ENCODE measurements around the gene LARGE1.

LARGE1 gene

DNA sequence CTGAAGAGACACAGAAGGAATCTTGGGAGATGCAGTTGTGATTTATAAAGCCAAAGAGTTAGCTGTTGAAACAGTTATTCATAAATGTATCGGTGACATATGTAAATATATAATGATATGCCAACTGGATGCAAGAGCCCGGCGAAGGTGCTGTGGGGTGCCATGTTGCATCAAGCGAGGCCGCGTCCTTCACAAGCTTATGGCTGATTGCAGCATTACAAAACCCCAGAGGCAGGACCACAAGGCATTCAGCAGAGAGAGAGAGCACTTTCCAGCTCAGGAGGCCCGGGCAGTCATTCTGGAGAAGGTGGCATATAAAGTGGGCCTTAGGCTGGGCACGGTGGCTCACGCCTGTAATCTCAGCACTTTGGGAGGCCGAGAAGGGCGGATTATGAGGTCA is 65.6 kb downstream of the LARGE1 start:
- DNase-seq (ENCODE audit: low read depth, low spot score): no peak

- no peak for DNase-seq (ENCODE audit: low read depth, low spot score)
Measured at GRCh38 chr22:33853200-33854097, 66.8 kb downstream of the LARGE1 start.

DNA sequence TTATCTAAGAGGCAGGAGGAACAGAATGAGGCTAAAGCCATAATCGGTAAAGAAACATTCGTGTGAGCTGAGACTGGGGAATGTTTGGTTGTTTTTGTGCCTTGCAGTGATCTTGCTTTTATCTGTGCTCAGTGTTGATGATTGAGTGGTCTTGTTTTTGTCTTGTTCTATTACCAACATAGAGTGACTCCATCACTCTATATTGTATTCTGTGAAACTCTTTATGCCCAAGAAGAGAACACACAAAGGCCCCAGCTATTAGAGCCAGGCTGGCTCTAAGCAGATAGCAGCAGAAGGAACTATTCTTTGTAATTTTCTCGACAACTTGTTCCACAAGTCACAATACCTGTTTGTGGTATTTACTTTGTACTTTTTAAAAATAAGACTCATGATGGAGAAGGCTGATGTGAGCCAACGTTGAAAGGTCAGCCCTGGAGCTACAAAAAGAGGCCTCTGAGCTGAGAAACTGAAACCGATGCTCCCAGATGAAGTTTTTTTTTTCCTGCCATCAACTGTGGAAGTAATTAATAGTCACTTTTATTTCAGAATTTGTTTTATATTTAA is 68.4 kb downstream of the LARGE1 start:
- DNase-seq (ENCODE audit: low read depth, low spot score): no peak

DNA sequence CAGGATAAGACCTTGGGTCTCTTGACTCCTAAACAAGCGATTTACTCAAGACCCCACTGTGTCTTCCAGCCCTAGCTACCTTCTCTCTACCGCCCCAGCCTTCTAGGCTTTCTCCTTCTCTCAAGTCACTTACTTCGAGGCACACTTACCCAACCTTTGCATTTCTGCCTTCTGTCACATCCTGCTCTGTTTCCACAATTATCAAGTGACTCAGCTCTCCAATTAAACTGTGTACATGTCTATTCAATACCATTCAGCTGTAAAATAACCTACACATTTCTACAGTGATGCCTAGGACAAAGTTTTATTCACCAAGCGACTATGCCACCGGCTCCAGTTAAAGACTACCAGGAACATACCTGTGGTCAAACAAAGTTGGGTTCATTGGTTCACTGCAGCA is 69.0 kb downstream of the LARGE1 start:
- DNase-seq (ENCODE audit: low read depth, low spot score): no peak

GRCh38 chr22:33850724-33851123 is 69.6 kb downstream of the LARGE1 start:
- no peak for DNase-seq (ENCODE audit: low read depth, low spot score)

DNA sequence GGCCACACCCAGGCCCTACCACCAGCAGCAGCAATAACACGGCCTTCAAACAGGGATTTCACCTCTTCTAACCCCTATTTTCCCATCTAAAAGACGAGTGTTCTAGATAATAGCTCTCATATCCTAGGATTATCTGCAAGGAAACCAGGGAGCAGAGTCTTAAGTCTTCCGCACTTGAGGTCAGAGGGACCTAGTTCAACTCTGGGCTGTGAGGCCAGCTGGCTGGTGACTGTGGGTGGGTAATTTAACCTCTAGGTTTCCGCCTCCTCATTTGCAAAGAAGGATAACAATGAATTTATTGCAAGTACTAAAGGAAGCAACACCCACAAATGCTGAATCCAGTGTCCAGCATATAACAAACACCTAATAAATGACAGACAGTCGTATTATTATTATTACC is 70.1 kb downstream of the LARGE1 start:
- DNase-seq (ENCODE audit: low read depth, low spot score): no peak

DNA sequence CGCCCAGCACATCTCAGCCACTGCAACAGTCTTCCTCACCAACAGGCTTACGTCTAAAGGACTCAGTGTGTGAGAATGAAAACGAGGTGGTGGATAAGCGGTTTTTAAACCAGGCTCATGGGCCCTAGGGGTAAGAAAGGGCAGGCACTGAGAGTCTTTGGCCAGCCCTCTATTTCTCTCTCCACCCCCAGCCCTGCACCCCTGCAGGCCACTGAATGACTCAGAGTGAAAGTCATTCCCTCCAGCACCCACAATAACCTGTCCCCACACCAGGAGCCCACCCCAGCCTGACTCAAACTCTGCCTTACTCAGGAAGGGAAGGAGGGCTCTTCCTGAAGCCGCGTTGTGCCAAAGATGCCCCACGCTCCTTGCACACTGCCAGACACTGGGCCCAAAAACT is 72.0 kb downstream of the LARGE1 start:
- no peak for DNase-seq (ENCODE audit: low read depth, low spot score)

DNA sequence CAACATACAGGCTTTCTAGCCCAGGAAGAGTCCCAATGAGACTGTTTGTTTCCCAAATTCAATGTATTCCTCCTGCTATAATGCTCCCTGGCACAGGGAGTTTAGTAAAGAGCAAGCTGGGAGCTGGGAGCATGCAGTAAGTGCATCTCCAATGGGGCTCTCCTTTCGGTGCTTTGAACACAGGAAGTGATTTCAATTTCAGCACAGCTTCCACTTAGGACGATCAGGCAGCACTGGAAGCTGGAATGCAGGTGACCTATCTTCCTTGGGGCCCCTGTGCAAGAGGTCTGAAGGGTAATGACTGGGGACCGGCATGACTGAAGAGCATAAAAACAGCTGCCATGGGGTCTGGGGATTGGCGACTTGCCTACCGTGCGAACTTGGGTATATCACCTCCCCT is 76.0 kb downstream of the LARGE1 start:
- no peak for DNase-seq (ENCODE audit: low read depth, low spot score)

GRCh38 chr22:33842421-33843094 is 77.7 kb downstream of the LARGE1 start:
- DNase-seq (ENCODE audit: low read depth, low spot score): no peak

DNA sequence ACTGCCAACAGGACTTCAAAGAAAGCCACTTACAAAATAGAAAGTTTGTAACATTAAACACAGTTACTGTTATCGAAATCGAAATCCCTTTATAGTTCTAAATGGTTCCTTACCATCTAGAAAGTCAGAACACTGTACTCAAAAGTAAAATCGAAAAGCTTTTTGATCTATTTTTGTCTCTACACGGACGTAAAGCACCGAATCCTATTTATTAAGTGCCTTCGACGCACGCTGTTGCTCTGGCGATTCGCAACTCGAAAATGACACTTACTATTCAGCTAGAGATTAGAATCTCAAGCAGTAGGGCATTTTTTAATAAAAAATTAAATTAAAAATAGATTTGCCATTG is 78.3 kb downstream of the LARGE1 start:
- DNase-seq (ENCODE audit: low read depth, low spot score): no peak

DNA sequence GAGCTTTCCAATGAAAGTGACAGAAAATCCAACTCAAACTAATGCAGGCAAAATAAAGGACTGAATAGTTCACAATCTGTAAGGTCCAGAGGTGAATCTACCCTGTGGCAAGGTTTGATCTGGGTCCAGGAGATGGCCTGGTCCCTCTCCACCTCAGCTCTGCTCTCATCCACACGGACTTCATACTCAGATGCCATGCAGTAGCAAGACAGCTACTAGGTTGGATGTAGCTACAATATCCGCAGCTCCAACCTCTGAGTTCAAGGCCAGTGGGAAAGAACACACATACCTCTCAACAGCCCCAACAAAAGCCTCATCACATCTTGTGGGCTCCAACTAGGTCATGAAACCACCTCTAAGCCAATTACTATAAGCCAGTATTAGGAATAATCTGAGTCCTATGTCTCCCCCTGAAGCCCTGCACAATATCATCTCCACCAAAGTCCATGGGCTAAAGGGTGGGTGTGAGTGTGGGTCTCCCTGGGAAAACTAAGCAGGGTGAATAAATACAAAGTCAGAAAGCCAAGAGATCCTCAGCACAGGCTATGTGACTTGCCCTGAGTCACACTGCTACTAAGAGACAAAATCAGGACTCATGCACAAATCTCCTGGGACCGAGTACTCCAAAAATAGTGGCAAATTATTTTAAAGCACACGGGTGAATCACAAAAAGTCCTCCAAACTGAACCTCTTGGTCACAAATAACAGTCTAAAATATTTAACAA is 78.8 kb downstream of the LARGE1 start:
- no peak for DNase-seq (ENCODE audit: low read depth, low spot score)

- DNase-seq (ENCODE audit: low read depth, low spot score): no peak
Measured at GRCh38 chr22:33838644-33839043, 81.6 kb downstream of the LARGE1 start.

- no peak for DNase-seq (ENCODE audit: low read depth, low spot score)
Measured at GRCh38 chr22:33837826-33838225, 82.5 kb downstream of the LARGE1 start.

DNA sequence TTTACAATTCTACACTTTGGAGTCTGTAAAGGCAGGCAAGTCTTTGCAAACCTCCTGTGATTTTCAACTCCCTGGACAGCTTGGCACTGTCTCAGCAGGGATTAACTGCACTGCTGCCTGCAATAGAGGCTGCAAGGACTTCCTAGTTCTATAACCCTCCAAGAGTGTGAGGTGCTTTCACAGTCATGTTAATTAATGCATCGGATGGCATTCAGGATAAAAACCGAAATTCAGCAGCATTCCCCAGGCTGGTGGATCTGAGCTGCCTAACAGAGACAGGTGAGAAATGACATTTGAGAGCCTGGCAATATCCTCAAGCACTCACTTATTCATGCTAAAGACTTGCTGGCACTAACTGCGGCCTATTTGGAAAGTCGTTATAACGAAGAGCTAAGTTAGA is 85.0 kb downstream of the LARGE1 start:
- no peak for DNase-seq (ENCODE audit: low read depth, low spot score)

DNA sequence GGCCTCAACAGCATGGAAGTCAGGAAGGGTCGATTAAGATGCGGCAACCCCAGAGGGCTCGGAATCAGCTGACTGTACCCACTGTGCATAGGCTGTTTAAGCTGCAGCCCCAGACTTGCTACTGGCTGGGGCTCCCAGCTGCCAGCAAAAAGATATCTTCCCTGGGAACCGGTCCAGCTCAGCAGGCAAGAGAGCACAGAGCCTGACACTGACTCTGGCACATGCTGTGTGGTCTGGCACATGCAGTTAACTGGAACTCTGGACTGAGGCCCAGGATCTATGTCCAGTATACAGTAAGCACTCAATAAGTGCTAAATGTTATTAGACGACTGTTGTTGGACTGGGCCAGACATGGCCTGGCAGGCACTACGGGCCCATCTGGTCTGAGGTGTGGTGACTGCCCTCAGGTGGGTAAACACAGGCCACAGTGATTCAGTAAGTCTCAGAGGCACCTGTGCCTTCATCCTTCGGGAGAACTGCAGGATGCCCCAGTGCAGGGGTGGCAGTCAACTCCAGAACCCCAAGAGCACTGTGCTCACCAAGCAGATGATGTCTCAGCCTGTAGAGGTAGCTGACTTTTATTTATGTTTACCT is 87.6 kb downstream of the LARGE1 start:
- DNase-seq (ENCODE audit: low read depth, low spot score): no peak

DNA sequence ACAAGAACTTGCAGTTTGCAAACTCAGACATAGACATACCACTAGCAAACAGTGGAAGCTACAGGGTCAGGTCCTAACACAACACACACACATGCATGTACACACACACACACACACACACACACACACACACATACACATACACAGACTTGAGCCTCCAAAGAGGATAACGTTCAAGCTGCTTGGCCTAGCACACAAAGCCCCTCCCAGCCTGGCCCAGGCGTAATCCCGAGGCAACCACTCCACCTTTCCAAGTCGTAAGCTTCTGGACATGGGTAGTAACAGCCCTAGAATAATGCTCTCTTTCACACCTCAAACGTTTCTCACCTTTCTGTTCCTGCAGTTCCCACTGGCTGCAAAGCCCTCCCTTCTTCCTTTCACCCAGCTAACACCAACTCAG is 88.6 kb downstream of the LARGE1 start:
- DNase-seq (ENCODE audit: low read depth, low spot score): no peak

DNA sequence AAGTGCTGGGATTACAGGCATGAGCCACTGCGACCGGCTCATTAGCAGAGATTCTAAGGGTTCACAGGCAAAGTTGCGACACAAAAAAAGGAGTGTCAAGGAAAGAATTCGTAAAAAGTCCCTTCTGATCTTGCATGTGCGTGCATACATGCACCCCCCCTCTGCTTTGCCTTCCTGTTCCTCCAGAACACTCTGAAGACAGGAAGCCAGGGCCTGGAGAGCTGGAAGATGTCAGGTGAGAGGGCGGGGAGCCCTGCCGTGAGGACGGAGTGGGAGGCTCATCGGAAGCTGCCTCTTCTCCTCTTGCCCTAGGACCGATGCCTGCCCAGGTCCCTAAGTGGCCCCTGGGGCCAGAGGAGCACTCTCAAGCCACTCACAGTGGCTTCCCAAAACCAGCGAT is 89.1 kb downstream of the LARGE1 start:
- no peak for DNase-seq (ENCODE audit: low read depth, low spot score)

- DNase-seq (ENCODE audit: low read depth, low spot score): no peak
Measured at GRCh38 chr22:33829546-33830280, 90.6 kb downstream of the LARGE1 start.

DNA sequence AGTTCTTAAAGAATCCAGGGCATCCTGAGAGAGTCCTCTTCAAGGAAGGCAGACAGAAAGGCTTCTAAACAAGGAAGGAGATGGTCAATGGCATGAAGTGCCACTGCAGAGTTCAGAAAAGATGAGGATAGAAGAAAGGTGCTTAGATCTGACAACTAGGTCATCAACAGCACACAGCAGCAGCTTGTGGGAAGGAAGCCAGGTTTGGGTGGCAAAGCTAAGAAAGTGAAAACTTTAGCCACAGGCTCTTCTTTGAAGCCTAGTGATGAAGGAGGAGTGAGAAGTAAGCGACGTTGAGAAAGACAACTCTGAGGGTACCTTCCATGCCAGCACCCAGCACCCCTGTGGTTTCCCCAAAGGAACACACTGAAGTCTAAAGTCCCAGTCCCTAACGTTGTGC is 92.0 kb downstream of the LARGE1 start:
- DNase-seq (ENCODE audit: low read depth, low spot score): no peak

DNA sequence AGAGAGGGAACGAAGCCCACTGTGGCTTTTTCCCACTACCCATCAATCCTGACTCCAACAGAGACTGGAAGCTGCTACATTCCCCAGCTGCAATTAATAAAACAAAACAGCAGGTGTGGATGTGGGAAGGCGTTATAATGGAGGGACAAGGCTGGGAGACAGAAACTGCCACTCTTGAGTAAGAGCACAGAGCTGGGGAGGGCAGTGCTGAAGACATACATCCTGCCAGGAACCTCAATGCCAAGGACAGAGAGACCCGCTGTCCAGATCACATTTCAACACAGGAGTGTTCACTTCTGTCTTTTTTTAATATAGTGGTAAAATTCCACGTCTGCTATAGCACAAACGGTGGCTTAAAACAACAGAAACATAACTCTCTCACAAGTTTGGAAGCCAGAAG is 94.5 kb downstream of the LARGE1 start:
- no peak for DNase-seq (ENCODE audit: low read depth, low spot score)

DNA sequence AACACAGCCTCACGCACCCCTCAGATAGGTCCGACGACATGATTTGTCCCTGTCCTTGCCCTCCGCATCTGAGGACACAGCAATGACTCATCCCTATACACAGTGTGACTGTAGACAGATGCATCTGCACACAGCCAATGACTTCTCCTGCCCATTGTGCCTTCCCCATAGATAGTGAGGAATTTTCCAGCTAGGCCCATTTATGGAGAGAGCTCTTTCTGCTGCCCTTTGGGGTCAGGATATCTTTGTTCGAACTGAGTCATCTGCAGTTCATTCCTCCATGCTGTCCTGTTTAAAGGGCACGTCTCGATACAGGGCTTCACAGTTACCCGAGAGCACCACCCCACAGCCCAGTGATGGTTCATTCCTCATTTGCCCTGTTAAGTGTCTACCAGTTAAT is 96.7 kb downstream of the LARGE1 start:
- no peak for DNase-seq (ENCODE audit: low read depth, low spot score)
